Measurements from ENCODE around the gene FAM83C. TPM values are rescaled to one million over a fixed set of nuclear protein-coding genes. Genes with fewer than 3 reads are reported as not detected.

The FAM83C gene
- total and polyA plus RNA-seq, 2 donors (not counting 1 experiment from before 2014, with no cell fraction given) = not detected

GRCh38 chr20:35297155-35297554, 4.9 kb upstream of the FAM83C start:
- H3K27ac Mint-ChIP-seq = no peak overlapping the region

GRCh38 chr20:35296101-35296554, 3.9 kb upstream of the FAM83C start:
- ATAC-seq (ENCODE audit: low read depth) (no peak), DNase-seq (no peak)
- no peak overlapping the region for H3K4me2 ChIP-seq (replicated peaks; ENCODE audit: low read depth, low read length, poor library complexity, severe bottlenecking)
- H3K9me3 Mint-ChIP-seq (ENCODE audit: insufficient read depth) = no peaks in the 10 kb centered on the region
- H3K4me3 ChIP-seq (ENCODE audit: control extremely low read depth in 1 of 5, extremely low read depth in 1 of 5, insufficient read depth in 1 of 5, low read depth in 2 of 5, low read length in 4 of 5) = no peak overlapping the region
- POLR2A ChIA-PET = no interaction called here
- peaks cover 24% of the 10 kb centered on the region for H3K27me3 Mint-ChIP-seq
- no peaks in the 10 kb centered on the region for H4K20me1 ChIP-seq (ENCODE audit: control insufficient read depth, insufficient read depth, low read length, poor library complexity, severe bottlenecking)
- no peak overlapping the region for H3K27ac Mint-ChIP-seq
- no peaks in the 10 kb centered on the region for H3K9me3 ChIP-seq (ENCODE audit: control extremely low read depth in 1 of 3, control insufficient read depth in 2 of 3, insufficient read depth in 1 of 3, low read length in 2 of 3)
- no peak overlapping the region for H3K4me3 Mint-ChIP-seq
- CTCF ChIA-PET = no interaction called here
- intact Hi-C loops (cut with micrococcal nuclease) = no loop called here
- H3K4me1 ChIP-seq (ENCODE audit: control insufficient read depth in 2 of 2, insufficient read depth in 2 of 2, low read length in 2 of 2) = no peaks in the 10 kb centered on the region
- peaks cover 0 to 12% (median 3%) of the 10 kb centered on the region in 4 experiments for H3K27me3 ChIP-seq (replicated peaks in 1 of 4; ENCODE audit: control extremely low read depth in 1 of 4, control insufficient read depth in 3 of 4, insufficient read depth in 4 of 4, low read length in 3 of 4)
- H3K36me3 ChIP-seq (replicated peaks in 1 of 2; ENCODE audit: control extremely low read depth in 1 of 2, control insufficient read depth in 1 of 2, extremely low read depth in 1 of 2, insufficient read depth in 2 of 2, low read length in 1 of 2) = no peaks in the 10 kb centered on the region
- no peaks in the 10 kb centered on the region for H3K79me2 ChIP-seq (ENCODE audit: control insufficient read depth, insufficient read depth, low read length)
- 76% methylated on average over 8 of the region's 9 CpGs for whole genome bisulfite sequencing (ENCODE audit: insufficient coverage)
- no peak overlapping the region for H2AFZ ChIP-seq (ENCODE audit: insufficient read depth, low read depth, low read length, poor library complexity, severe bottlenecking)
- TF ChIP-seq, protein P1, sequence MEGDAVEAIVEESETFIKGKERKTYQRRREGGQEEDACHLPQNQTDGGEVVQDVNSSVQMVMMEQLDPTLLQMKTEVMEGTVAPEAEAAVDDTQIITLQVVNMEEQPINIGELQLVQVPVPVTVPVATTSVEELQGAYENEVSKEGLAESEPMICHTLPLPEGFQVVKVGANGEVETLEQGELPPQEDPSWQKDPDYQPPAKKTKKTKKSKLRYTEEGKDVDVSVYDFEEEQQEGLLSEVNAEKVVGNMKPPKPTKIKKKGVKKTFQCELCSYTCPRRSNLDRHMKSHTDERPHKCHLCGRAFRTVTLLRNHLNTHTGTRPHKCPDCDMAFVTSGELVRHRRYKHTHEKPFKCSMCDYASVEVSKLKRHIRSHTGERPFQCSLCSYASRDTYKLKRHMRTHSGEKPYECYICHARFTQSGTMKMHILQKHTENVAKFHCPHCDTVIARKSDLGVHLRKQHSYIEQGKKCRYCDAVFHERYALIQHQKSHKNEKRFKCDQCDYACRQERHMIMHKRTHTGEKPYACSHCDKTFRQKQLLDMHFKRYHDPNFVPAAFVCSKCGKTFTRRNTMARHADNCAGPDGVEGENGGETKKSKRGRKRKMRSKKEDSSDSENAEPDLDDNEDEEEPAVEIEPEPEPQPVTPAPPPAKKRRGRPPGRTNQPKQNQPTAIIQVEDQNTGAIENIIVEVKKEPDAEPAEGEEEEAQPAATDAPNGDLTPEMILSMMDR (IDR thresholded peaks at IDR 0.05) = no peak
- TF ChIP-seq EZH2 (IDR thresholded peaks at IDR 0.05; ENCODE audit: borderline replicate concordance, insufficient read depth, low read depth, low read length, poor library complexity, severe bottlenecking) = no peak
- no peak overlapping the region for H3K9ac ChIP-seq (ENCODE audit: low read length)
- H3K27ac ChIP-seq (ENCODE audit: low read length in 2 of 2) = no peak overlapping the region
- H3K4me1 Mint-ChIP-seq = no peaks in the 10 kb centered on the region

More at GRCh38 chr20:35297155-35297554, 4.9 kb upstream of the FAM83C start:
- intact Hi-C loops (cut with micrococcal nuclease) = no loop called here
- H3K4me1 ChIP-seq (ENCODE audit: control insufficient read depth in 2 of 2, insufficient read depth in 2 of 2, low read length in 2 of 2) = no peaks in the 10 kb centered on the region
- WGBS (ENCODE audit: insufficient coverage) = 85% methylated on average over 5 of the region's 8 CpGs
- no peaks in the 10 kb centered on the region for H3K79me2 ChIP-seq (ENCODE audit: control insufficient read depth, insufficient read depth, low read length)
- DNase-seq = no peak
- H3K4me3 ChIP-seq (ENCODE audit: control extremely low read depth in 1 of 5, extremely low read depth in 1 of 5, insufficient read depth in 1 of 5, low read depth in 2 of 5, low read length in 4 of 5) = no peak overlapping the region
- Mint-ChIP-seq H3K4me1 (no peaks in the 10 kb centered on the region), H3K9me3 (ENCODE audit: insufficient read depth) (no peaks in the 10 kb centered on the region), H3K4me3 (no peak overlapping the region), H3K27me3 (peaks cover 24% of the 10 kb centered on the region)
- H3K4me2 ChIP-seq (replicated peaks; ENCODE audit: low read depth, low read length, poor library complexity, severe bottlenecking) = no peak overlapping the region
- ChIA-PET POLR2A (no interaction called here), CTCF (no interaction called here)
- no peaks in the 10 kb centered on the region for H4K20me1 ChIP-seq (ENCODE audit: control insufficient read depth, insufficient read depth, low read length, poor library complexity, severe bottlenecking)
- H3K36me3 ChIP-seq (replicated peaks in 1 of 2; ENCODE audit: control extremely low read depth in 1 of 2, control insufficient read depth in 1 of 2, extremely low read depth in 1 of 2, insufficient read depth in 2 of 2, low read length in 1 of 2) = no peaks in the 10 kb centered on the region
- TF ChIP-seq EZH2 (IDR thresholded peaks at IDR 0.05; ENCODE audit: borderline replicate concordance, insufficient read depth, low read depth, low read length, poor library complexity, severe bottlenecking) = no peak
- no peak overlapping the region for H3K9ac ChIP-seq (ENCODE audit: low read length)
- no peaks in the 10 kb centered on the region for H3K9me3 ChIP-seq (ENCODE audit: control extremely low read depth in 1 of 3, control insufficient read depth in 2 of 3, insufficient read depth in 1 of 3, low read length in 2 of 3)
- no peak overlapping the region for H2AFZ ChIP-seq (ENCODE audit: insufficient read depth, low read depth, low read length, poor library complexity, severe bottlenecking)
- ATAC-seq (ENCODE audit: low read depth) = no peak
- H3K27ac ChIP-seq (ENCODE audit: low read length in 2 of 2) = no peak overlapping the region
- peaks cover 0 to 12% (median 3%) of the 10 kb centered on the region in 4 experiments for H3K27me3 ChIP-seq (replicated peaks in 1 of 4; ENCODE audit: control extremely low read depth in 1 of 4, control insufficient read depth in 3 of 4, insufficient read depth in 4 of 4, low read length in 3 of 4)
